Fibroblast of skin of abdomen (primary cell): ENCODE measurements around the gene GTF2B. TPM values are rescaled to one million over a fixed set of nuclear protein-coding genes. Genes with fewer than 3 reads are reported as not detected.
"Not testable (repeated sequence)": the region's sequence is repeated elsewhere in the genome, so short reads cannot be mapped to it uniquely, and the experiment has no call there.

ENCODE experiments used
- DNase-seq: peaks from one replicate; pipeline ENCODE4 v3.0.0-alpha.2; 2013
- polyA plus RNA-seq, 2 experiments: library from polyadenylated mRNA; unstranded; fragments of 120-200 nt; gene quantifications; one replicate each; pipeline ENCODE4 v1.2.1, GENCODE V29; 2013; ENCODE audit not compliant: insufficient read length in 2 of 2

Gene GTF2B
- 22.4 TPM for polyA plus RNA-seq (2013, experiment 1 of 2; ENCODE audit: insufficient read length)
- polyA plus RNA-seq (2013, experiment 2 of 2; ENCODE audit: insufficient read length): 22.0 TPM

- peak; percentile 97 for DNase-seq
These were observed at the start of gene GTF2B for GRCh38 chr1:88891318-88891950. Gene GTF2B, minus strand, starts transcription at chr1:88891567. Its CDS starts 68 bp downstream, at chr1:88891499.

GRCh38 chr1:88938528-88938927 lies 47.2 kb upstream of the GTF2B start:
- not testable (repeated sequence) for DNase-seq

GRCh38 chr1:88936760-88937342 lies 45.5 kb upstream of the GTF2B start:
- DNase-seq: no peak

GRCh38 chr1:88936223-88936523 lies 44.8 kb upstream of the GTF2B start:
- DNase-seq: no peak

- peak; percentile 28 for DNase-seq
These were observed 44.3 kb upstream of the GTF2B start for GRCh38 chr1:88935522-88936222.

GRCh38 chr1:88930176-88930575 lies 38.8 kb upstream of the GTF2B start:
- DNase-seq: not testable (repeated sequence)

GRCh38 chr1:88923224-88923623 lies 31.9 kb upstream of the GTF2B start:
- DNase-seq: no peak

GRCh38 chr1:88922214-88922613 lies 30.8 kb upstream of the GTF2B start:
- DNase-seq: no peak

- no peak for DNase-seq
These were observed 29.5 kb upstream of the GTF2B start for GRCh38 chr1:88920845-88921244.

- DNase-seq: no peak
These were observed 26.1 kb upstream of the GTF2B start for GRCh38 chr1:88917321-88918025.

GRCh38 chr1:88916883-88917282 lies 25.5 kb upstream of the GTF2B start:
- DNase-seq: no peak

GRCh38 chr1:88911800-88912199 lies 20.4 kb upstream of the GTF2B start:
- DNase-seq: not testable (repeated sequence)

- no peak for DNase-seq
These were observed 19.8 kb upstream of the GTF2B start for GRCh38 chr1:88911161-88911560.

- DNase-seq: no peak
These were observed 19.0 kb upstream of the GTF2B start for GRCh38 chr1:88910401-88910800.

GRCh38 chr1:88900883-88901282 lies 9.5 kb upstream of the GTF2B start:
- DNase-seq: no peak

- DNase-seq: no peak
These were observed 5.8 kb upstream of the GTF2B start for GRCh38 chr1:88897070-88897730.

GRCh38 chr1:88892357-88892877 lies 1.1 kb upstream of the GTF2B start:
- peak; percentile 43 for DNase-seq

- DNase-seq: no peak
These were observed 579 bp upstream of the GTF2B start for GRCh38 chr1:88891951-88892340.

GRCh38 chr1:88890791-88891317 lies 513 bp downstream of the GTF2B start:
- peak; percentile 12 for DNase-seq

- no peak for DNase-seq
These were observed 1.2 kb downstream of the GTF2B start for GRCh38 chr1:88890131-88890530.

GRCh38 chr1:88888750-88889149 lies 2.6 kb downstream of the GTF2B start:
- DNase-seq: no peak

- DNase-seq: no peak
These were observed 5.4 kb downstream of the GTF2B start for GRCh38 chr1:88885933-88886332.
